GM10266 (cell line): ENCODE results near the gene AGPS.

Experiments
- DNase-seq: peaks from one replicate; pipeline ENCODE4 v3.0.0; 2012; ENCODE audit errors: extremely low spot score
- TF ChIP-seq, protein P1 (sequence below): IDR thresholded peaks from 2 replicates; pipeline ENCODE4 v1.5.1; 2012; ENCODE audit warnings: mild to moderate bottlenecking, low read depth; ENCODE audit not compliant: control insufficient read depth, insufficient read depth; ENCODE audit errors: missing control alignments

Gene AGPS

DNA sequence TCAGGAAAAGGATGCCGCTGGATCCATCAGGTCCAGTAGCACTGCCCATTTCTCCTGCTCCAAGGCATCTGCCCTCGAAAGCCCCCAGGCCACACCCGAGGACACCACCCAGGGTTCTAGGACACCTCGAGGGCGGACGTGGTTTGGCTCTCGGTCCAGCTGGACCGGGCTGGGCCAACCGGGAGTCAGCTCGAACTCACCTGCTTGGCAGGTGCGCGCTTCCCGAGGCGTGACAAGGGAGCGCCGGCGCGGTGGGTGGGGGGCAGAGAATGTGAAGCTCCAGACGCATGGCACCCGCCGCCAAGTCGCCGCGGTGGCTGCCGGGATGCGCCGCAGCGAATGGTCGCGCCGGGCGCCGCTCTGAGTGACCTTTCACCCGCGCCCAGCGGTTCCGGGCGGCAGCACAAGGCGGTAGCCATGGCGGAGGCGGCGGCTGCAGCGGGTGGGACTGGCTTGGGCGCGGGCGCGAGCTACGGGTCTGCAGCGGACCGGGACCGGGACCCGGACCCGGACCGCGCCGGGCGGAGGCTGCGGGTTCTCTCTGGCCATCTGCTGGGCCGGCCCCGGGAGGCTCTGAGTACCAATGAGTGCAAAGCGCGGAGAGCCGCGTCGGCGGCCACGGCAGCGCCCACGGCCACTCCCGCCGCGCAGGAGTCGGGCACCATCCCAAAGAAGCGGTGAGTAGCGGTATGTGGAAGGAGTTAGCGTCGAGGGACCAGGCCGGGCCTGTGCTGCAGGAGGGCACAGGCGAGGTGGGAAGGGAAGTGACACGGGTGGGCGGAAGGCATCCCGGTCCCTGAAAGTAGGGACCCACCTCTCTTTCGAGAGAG lies at the start of gene AGPS:
Gene AGPS, plus strand, starts transcription at position 401 of the 830 bp plus-strand sequence. Its CDS starts 17 bp downstream, at position 418.
- TF ChIP-seq, protein P1, sequence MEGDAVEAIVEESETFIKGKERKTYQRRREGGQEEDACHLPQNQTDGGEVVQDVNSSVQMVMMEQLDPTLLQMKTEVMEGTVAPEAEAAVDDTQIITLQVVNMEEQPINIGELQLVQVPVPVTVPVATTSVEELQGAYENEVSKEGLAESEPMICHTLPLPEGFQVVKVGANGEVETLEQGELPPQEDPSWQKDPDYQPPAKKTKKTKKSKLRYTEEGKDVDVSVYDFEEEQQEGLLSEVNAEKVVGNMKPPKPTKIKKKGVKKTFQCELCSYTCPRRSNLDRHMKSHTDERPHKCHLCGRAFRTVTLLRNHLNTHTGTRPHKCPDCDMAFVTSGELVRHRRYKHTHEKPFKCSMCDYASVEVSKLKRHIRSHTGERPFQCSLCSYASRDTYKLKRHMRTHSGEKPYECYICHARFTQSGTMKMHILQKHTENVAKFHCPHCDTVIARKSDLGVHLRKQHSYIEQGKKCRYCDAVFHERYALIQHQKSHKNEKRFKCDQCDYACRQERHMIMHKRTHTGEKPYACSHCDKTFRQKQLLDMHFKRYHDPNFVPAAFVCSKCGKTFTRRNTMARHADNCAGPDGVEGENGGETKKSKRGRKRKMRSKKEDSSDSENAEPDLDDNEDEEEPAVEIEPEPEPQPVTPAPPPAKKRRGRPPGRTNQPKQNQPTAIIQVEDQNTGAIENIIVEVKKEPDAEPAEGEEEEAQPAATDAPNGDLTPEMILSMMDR: no peak
- peak; percentile 85 for DNase-seq

- TF ChIP-seq, protein P1: no peak
- DNase-seq: no peak
These were observed 48.8 kb upstream of the AGPS start for GRCh38 chr2:177343773-177344172.

GRCh38 chr2:177344316-177344715 lies 48.3 kb upstream of the AGPS start:
- no peak for DNase-seq
- TF ChIP-seq, protein P1: no peak

DNA sequence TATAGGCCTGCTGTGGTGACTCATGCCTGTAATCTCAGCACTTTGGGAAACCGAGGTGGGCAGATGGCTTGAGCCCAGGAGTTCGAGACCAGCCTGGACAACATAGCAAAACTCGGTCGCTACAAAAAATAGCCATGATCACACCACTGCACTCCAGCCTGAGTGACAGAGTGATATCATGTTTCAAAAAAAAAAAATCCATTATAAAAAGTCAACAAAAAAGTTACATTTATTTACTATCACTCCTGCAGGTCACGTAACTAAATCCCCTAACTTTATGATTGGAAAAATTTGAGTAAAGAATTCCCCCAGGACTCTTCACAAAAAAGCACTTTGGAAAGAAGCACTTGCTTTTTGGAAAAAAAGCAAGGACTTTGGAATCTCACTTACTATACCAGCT lies 46.4 kb upstream of the AGPS start:
- TF ChIP-seq, protein P1: no peak
- no peak for DNase-seq

GRCh38 chr2:177347570-177347969 lies 45.0 kb upstream of the AGPS start:
- TF ChIP-seq, protein P1: no peak
- DNase-seq: no peak

DNA sequence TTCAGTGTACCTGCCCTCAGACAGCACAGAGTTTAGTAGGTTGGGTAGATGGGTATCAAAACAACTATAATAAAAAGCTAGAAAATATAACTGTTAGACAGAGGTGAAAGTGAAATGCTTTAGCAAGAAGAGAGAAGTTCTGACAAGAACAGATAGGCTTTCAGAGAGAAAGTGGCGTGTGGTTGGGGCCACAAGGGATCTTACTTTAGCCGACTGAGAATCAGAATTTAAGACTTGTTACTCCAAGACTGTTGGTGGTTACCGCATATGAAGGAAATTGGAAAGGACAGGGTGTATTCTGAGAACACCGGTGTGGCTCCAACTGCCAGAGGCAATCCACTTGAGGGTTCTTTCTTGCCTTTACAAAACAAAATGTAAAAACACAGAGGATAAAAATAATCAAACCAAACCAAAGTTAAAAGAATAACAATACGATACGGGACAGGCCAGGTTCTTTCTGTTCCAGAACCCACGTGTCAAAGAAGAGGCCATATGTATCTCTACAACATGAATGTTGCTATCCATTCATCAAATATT lies 44.4 kb upstream of the AGPS start:
- DNase-seq: no peak
- TF ChIP-seq, protein P1: no peak
